M059J (cell line): ENCODE results near the gene TTC12. TPM values are rescaled to one million over a fixed set of nuclear protein-coding genes. Genes with fewer than 3 reads are reported as not detected.

Experiments
- DNase-seq: peaks from one replicate; pipeline ENCODE4 v3.0.0-alpha.2; 2012; ENCODE audit warnings: low read depth
- total RNA-seq: library from RNA; depleted of rRNA; stranded (reverse); fragments of >200 nt; shearing (Covaris generic); gene quantifications from 2 replicates; pipeline ENCODE4 v1.2.3, GENCODE V29; 2014; rRNA removed

Gene TTC12
- total RNA-seq, 1 experiment from 2014 or later: 6.7 TPM

DNA sequence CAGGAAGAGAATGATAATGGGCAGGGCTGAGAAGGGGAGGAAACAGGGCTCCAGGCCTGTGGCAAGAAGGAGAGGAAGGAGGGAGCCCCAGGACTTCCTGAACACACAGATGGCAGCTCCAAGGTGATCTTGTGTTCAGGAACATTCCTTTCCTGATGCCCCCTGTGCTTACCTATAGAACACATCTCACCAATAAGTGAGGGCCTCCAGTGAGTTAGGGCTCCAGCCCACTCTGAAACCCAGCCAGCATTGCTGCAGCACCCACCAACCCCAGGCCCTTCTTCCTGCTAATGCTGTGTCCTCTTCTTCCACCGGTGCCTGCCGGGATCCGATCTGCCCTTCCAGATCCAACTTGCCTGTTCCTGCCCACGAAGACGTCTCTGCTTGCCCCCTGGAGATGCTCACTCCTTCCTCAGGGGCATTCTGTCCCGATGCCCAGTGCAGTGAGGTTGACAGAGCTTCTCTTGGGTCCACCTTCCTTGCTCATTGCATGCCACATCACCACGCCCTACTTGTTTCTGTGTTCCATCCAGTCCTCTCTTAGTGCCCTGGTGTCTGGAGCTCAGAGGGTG lies 90.6 kb downstream of the TTC12 start:
- no peak for DNase-seq

DNA sequence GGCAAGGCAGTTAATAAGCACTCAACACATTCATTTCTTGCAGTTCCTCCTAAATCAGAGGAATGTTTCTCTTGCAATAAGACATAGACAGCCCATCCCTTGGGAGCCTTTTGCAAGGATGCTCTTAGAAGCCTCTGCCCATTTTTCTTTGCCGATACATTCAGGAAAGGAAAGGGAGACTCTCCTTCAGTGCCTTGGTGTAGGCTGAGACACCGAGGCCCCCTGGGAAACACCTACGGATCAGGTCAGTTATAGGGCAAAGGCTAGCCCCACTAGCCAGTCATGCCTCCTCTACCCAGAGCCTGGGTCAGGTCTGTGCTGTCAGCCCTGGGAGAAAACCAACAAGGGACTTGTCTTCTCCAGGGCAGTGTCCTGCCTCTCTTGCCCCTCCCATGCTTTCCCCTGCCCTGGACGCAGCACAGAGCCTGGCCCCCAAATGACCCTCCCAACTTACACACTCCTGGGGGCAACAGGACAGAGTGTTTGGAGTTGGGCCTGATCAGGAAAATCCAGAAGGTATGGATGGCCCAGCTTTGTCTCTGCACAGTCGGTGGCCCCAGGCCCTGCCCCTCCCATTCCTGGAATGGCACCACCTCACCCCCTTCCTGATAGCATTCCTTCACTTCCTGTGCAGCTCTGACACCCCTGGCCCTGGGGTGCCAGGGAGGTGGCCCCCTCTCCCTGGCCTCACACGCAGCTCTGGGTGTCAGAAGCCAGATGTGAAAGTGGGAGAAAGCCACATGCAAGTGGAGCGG lies 91.5 kb downstream of the TTC12 start:
- DNase-seq: no peak

DNA sequence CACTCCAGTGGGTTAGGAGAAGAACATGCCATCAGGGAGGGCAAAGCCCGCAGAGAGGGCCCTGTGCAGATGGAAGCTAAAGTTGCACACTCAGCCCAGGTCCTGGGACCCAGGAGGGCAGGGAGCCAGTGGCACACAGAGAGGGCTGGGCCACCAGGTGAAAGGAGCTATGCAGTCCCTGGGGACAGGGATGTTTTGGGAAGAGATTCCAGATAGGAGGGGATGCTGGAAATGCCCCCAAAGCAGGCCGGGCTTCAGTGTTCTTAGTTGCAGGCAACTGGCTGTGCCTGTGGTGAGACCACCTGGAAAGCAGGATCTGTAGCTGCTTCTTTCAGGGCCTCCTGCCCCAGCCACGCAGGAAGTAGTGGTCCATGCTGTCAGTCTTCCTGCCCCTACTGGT lies 92.8 kb downstream of the TTC12 start:
- no peak for DNase-seq

DNA sequence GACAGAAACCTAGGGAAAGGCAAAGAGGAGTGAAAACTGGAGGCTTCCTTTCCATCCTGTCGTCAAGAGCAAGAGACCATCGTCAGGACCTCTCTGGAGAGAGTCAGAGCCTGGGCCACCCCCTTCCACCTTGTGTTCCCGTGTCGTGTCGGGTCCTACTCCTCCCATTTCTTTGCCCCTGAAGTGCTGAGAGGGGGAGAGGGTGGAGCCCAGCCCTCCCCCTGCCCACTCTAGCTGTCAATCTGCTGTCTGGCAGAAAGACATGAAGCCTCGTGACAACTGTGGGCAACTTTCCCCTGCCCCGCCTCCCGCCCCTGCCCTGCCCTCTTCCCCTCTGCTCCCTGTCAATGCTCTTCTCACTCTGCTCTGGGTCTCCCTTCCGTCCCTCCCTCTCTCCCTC lies 93.8 kb downstream of the TTC12 start:
- no peak for DNase-seq

DNA sequence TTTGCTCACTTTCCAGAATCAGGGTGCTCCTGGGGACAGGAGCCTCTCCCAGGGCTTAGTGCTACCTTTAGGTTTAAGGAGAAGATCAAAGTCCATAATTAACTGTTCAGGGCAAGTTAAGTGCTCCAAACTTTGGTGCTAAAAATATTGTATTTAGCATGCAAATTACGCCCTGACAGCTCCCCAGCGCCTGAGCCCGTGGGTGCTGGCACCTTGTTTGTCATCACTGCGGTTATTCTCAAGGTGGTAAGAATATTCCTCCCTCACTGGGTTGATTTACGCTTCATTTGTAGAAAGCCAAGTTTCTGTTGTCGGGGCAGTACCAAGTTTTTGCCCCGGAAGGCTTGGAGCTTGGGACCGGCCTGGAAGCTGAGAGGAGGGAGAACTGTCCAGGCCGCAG lies 94.5 kb downstream of the TTC12 start:
- no peak for DNase-seq

DNA sequence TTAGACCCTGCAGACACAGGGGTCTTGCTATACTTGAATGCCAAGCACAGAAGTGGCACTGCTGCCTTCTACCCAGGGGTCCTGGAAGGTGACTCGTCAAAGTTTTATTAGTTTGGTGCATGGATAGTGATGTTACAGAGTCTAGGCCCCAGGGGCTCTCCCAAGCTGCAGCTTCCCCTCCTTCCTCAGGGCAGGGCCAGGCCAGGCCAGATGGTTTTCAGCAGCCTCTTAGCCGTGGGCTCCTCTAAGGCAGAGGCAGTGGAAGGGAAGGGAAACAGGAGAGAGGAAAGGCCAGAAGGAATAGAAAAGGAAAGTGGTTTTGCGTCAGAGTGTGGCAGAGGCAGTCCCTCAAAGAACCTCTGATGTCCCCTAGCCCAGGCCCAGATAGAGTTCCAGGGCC lies 95.1 kb downstream of the TTC12 start:
- no peak for DNase-seq

DNA sequence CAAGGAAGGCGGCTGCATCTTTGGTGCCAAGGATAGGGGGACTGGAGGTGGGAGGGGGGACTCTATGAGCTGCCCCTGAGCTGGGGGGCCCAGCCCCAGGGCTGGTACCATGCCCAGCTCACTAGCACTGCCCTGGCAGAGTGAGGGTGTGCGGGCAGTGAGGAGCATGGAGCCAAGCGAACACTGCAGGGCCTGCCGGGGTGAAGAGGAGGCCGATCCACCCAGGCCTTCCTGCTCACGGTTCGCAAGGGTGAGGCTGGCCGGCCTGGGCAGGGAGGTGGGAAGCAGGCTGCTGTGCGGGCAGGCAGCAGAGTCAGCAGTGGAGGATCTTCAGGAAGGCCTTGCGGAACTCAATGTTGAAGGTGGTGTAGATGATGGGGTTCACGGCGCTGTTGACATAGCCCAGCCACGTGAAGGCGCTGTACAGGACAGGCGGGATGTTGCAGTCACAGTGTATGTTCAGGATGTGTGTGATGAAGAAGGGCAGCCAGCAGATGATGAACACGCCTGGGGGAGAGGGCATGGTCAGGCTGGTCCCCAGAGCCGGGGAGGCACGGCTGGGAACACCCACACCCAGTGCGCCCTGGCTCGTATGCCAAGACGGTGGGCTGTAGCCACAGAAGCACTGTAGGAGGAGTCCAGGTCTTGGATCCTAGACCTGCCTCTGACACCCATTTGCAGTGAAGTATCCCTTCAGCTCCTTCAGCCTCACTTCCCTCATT lies 96.2 kb downstream of the TTC12 start:
- DNase-seq: no peak

DNA sequence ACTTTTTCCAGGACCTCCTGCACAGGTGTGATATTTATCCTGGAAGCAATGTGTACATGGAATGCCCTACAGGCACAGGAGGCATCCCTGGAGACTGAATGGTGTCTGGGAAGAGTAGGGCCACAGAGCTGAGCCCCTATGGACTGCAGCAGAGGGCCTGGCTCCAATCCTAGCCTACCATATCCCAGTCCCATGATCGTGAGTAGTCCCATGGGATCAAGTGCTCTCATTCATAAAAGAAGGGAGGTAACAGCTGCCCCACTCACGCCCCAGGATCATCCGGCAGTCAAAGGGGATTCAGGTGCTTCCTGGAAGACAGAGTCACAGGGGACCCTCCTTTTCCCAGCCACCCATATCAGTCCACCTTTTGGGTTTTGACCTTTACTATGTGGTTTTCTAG lies 97.2 kb downstream of the TTC12 start:
- no peak for DNase-seq

DNA sequence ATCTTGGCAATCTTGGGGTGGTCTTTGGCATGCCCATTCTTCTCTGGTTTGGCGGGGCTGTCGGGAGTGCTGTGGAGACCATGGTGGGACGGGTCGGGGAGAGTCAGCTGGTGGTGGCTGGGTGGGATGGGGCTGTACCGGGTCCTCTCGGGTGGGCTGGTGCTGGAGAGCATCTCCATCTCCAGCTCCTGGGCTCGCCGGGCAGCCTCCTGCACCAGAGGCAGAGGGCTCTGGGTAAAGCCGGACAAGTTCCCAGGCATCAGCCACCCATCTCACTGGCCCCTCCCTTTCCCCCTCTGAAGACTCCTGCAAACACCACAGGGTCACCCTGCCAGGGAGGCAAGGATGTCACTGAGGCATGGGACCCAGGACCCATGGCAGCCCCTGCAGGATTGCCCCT lies 98.3 kb downstream of the TTC12 start:
- no peak for DNase-seq

DNA sequence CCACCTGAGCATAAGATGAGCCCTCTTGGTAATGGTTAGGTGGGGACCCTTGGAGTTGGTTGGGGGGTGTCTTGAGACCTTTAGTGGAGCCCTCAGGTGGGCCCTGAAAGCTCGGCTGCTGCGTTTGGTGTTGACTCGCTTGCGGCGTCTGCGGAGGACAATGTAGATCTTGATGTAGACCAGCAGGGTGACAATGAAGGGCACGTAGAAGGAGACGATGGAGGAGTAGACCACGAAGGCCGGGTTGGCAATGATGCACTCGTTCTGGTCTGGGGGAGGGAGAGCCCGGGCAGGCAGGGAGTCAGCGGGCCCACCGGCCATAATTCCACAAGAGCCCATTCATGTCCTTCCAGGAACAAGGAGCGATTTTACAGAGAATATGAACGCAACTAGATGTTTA lies 101.0 kb downstream of the TTC12 start:
- no peak for DNase-seq

Other genes starting within 250 kb of the TTC12 start
- gene ANKK1, start 73.2 kb downstream of the TTC12 start, total RNA-seq: not detected in 2 replicates
- gene DRD2, start 160.8 kb downstream of the TTC12 start, total RNA-seq: 3.3 and 4.3 TPM in 2 replicates